GM21737 (cell line): ENCODE data around the gene KRTAP10-5.
"Not testable (repeated sequence)": the region's sequence is repeated elsewhere in the genome, so short reads cannot be mapped to it uniquely, and the experiment has no call there.

Source experiments
- ATAC-seq: cut with Tn5 transposase; IDR thresholded peaks from one replicate; pipeline ENCODE4 v1.9.1; 2021; ENCODE audit warnings: mild to moderate bottlenecking, moderate library complexity; ENCODE audit not compliant: unreplicated experiment

KRTAP10-5 gene

DNA sequence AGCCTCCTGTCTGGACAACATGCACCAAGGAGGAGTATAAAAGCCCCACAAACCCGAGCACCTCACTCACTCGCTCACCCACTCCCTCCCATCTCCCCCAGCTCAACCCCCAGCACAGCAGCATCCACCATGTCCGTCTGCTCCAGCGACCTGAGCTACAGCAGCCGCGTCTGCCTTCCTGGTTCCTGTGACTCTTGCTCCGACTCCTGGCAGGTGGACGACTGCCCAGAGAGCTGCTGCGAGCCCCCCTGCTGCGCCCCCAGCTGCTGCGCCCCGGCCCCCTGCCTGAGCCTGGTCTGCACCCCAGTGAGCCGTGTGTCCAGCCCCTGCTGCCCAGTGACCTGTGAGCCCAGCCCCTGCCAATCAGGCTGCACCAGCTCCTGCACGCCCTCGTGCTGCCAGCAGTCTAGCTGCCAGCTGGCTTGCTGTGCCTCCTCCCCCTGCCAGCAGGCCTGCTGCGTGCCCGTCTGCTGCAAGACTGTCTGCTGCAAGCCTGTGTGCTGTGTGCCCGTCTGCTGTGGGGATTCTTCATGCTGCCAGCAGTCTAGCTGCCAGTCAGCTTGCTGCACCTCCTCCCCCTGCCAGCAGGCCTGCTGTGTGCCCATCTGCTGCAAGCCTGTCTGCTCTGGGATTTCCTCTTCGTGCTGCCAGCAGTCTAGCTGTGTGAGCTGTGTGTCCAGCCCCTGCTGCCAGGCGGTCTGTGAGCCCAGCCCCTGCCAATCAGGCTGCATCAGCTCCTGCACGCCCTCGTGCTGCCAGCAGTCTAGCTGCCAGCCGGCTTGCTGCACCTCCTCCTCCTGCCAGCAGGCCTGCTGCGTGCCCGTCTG is 6.6 kb downstream of the KRTAP10-5 start, which contains the start of gene KRTAP10-4:
KRTAP10-4 (plus strand) TSS at position 100 of the 827 bp plus-strand sequence; CDS start at position 130, 30 bp downstream.
- ATAC-seq, result not testable (repeated sequence)

- no peak for ATAC-seq
These were observed 7.3 kb downstream of the KRTAP10-5 start for GRCh38 chr21:44572959-44573583.

- no peak for ATAC-seq
These were observed 8.3 kb downstream of the KRTAP10-5 start for GRCh38 chr21:44571844-44572782.

DNA sequence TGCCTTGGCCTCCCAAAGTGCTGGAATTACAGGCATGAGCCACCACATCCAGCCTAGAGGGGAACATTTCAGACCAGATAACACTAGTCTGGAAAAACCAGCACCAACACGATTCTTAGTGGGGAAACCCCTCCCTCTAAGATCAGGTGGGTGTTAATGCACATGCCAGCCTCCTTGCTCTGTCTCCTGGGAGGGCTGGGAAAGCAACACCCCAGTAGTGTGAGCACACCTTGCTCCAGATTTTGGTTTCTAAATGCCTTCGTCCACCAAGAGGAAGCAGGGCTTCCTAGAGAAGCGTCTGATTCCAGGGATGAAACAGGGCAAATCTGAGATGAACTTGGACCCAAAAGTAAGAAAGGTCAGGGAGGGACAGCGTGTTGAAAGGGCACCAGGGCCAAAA is 9.1 kb downstream of the KRTAP10-5 start:
- no peak for ATAC-seq

DNA sequence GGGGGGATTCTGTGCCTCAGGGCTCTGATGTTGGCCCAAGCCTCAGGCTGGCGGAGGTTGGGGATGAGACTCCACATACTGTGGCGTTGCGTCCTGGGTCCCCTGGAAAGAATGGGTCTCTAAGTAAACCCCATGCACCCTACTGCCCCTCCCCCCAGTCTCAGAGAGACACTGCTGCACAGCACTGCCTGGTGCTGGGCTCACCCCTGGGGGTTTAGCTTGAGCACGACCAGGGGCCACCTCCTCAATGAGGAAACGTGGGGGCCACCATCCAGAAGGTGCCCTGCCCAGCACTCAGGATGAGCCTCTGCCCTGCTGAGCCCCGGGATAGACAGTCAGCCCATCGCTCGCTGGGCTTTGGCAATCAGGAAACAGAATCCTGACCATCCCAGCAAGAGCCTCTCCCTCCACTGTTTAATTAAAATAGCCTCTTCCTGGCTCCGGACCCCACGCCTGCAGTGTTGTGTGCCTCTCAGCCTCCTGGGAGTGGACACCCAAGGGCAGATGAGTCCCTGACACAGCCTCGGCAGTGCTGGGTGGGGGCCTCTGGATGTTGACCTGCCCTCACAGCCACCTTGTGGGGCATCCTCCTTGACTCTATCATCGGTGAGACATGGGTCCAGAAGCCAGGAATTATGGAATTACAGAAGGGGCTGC is 10.4 kb downstream of the KRTAP10-5 start:
- no peak for ATAC-seq

DNA sequence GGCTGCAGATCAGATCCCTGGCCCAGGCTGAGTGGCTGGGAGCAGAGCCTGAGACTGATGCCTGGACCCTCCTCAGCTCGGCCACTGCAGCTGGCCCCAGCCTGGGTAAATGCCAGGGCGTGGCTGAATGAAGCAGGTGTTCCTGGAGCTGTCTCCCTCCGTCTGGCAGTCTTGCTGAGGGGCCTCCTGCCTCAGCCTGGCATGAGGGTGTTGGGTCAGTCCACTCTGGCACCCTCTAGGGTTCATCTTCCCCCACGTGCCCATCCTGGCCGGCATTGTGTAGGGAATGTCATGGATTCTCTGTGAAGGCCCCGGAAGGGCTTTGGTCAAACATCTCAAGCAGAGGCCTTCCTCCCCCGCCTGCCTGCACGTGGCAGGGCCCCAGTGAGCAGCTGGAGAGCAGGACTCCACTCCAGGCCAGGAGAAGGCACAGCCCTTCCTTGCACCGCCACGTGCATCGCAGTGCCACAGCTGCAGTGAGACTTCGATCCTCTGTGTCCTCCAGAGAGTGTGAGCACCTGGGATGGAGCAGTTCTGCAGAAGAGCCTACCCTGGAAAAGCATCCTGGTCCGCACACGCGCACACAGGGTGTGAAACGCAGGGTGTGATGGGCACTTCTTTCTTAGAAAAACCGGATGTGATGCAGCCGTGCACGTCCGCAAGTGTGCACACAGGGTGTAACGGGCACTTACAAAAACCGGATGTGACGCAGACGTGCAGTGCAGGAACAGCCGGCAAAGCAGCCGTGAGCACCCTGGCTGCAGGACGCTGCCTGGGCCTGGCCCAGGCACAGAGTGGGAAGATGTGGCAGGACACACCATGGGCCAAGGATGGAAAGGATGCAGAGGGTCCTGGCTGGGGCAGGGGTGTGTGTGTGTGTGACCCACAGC is 11.5 kb downstream of the KRTAP10-5 start:
- no peak for ATAC-seq

- no peak for ATAC-seq
These were observed 12.1 kb downstream of the KRTAP10-5 start for GRCh38 chr21:44568261-44568660.

DNA sequence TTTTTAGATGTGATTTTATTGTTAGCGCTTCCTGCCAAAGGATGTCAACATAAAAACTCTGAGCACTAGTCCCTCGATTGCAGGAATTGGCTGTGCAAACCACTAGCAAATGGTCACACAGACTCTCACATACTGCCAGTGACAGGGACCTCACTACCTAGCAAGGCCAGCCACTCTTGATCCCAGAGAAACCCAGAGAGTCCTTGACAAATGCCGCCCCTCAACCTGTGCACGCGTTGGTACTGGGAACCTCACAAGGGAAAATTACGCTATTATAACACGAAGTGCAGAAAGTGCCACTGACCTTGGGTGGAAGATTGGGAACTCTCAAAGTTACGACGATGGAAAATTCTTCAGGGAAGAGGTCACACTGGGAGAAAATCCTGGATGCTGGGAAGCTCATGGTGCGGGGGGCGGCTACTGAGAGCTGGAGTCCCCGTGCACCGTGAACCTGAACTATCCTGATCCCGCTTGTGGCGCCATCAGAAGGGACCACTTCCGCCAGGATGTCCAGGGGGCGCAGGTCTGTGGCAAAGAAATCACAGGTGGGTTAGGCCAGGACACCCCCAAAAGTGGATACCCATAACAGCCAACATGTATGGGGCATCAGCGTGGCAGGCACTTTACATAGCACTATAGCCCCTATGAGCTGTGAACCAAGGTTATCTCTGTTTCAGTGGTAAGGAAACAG is 12.8 kb downstream of the KRTAP10-5 start:
- no peak for ATAC-seq

DNA sequence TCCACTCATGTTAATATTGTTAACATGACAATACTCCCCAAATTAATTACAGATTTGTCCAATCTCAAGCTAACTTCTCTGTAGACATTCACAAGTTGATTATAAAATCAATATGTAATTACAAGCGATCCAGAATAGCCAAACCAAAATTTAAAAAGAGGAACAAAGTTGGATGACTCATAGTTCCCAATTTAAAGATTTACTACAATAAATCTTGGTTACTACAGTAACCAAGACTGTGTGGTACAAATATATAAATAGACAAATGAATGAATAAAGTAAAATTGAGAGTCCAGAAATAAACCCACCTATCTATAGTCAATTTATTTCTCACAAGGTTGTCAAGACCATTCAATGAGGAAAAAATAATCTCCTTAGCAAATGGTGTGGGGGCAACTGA is 14.0 kb downstream of the KRTAP10-5 start:
- ATAC-seq, result no peak

DNA sequence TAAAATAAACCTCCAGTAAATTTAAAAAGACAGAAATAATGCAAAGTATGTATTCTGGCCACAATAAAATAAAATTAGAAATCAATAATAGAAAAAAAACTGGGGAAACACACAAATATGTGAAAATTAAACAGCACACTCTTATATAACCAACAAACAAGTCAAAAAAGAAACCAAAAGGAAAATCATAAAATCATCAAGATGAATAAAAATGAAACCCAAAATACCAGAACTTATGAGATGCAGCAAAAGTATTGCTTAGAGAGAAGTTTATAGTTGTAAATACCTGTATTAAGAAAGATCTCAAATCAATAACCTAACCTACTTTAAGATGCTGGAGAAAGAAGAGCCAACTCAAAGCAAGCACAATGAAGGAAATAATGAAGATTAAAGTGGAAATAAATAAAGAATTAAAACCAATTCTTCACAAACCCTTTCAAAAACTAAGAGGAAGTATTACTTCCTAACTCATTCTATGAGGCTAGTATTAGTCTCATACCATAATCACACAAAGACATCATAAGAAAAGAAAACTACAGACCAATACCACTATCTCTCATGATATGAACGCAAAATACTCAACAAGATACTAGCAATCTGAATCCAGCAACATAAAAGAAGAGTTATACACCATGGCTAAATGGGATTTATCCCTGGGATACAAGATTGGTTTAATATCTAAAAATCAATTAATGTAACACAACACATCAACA is 15.4 kb downstream of the KRTAP10-5 start:
- no peak for ATAC-seq

- no peak for ATAC-seq
These were observed 16.3 kb downstream of the KRTAP10-5 start for GRCh38 chr21:44564099-44564498.

GRCh38 chr21:44558695-44559094 is 21.7 kb downstream of the KRTAP10-5 start, which contains the start of gene KRTAP10-3:
KRTAP10-3 (minus strand) TSS chr21:44558795; CDS start chr21:44558715, 80 bp downstream.
- ATAC-seq, result no peak

- ATAC-seq, result not testable (repeated sequence)
These were observed 22.1 kb downstream of the KRTAP10-5 start for GRCh38 chr21:44558329-44558675.

GRCh38 chr21:44557491-44558328 is 22.7 kb downstream of the KRTAP10-5 start:
- no peak for ATAC-seq

DNA sequence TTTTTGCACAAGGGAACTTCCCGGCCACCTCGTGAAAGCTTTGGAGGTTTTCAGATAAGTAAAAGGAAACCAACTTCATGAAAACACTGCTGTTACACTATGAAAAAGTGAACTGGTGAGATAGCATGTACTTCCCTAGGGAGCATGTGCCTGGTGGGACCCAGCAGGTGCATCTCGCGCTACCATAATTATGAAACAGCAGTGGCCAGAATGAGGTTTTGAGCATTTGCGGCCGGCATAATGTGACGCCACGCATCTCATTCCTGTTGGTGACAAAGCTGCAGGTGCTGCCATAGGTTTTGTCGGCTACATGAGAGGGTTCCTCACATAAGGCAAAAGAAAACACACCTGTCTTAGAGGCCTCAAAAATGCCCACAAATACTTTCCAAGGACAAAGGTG is 23.5 kb downstream of the KRTAP10-5 start:
- ATAC-seq, result no peak

GRCh38 chr21:44555200-44555875 is 25.1 kb downstream of the KRTAP10-5 start:
- ATAC-seq, result no peak

- ATAC-seq, result no peak
These were observed 27.7 kb downstream of the KRTAP10-5 start for GRCh38 chr21:44552681-44553080.
